ENCODE measurements around the gene SSC5D. TPM values are rescaled to one million over a fixed set of nuclear protein-coding genes. Genes with fewer than 3 reads are reported as not detected.

Gene SSC5D
- total RNA-seq, 1 experiment from 2014 or later = 1.5 TPM

- ATAC-seq (no peak), DNase-seq (ENCODE audit: low read depth, low spot score) (no peak)
- RAD21 ChIA-PET (ENCODE audit: low non-redundant PET in 1 of 2, low total read pairs in 2 of 2, uncharacterized antibody in 2 of 2, unreplicated experiment in 2 of 2) = no interaction called here
- POLR2A ChIA-PET = no interaction called here
- Histone ChIP-seq H3K9me2 (ENCODE audit: insufficient read depth) (no peaks in the 10 kb centered on the region), H3K27ac (ENCODE audit: low read depth, low read length) (no peak overlapping the region), H3K79me2 (ENCODE audit: insufficient read depth, low read length) (no peaks in the 10 kb centered on the region), H3K9me3 (ENCODE audit: control insufficient read depth in 1 of 2, insufficient read depth in 1 of 2, low read depth in 1 of 2, low read length in 2 of 2) (no peaks in the 10 kb centered on the region), H2AFZ (ENCODE audit: low read depth, low read length, poor library complexity, severe bottlenecking) (no peak overlapping the region), H3K4me3 (replicated peaks in 1 of 2; ENCODE audit: low read depth in 1 of 2, low read length in 2 of 2) (no peak overlapping the region), H3K36me3 (ENCODE audit: control insufficient read depth in 1 of 2, insufficient read depth in 2 of 2, low read length in 2 of 2) (no peaks in the 10 kb centered on the region), H3K4me2 (ENCODE audit: low read length) (no peak overlapping the region), H3K4me1 (ENCODE audit: control insufficient read depth in 1 of 2, insufficient read depth in 2 of 2, low read length in 2 of 2) (no peaks in the 10 kb centered on the region; a peak in 1 of 4 replicates), H4K20me1 (ENCODE audit: insufficient read depth) (no peaks in the 10 kb centered on the region), H3K9ac (ENCODE audit: low read length) (no peak overlapping the region), H3K27me3 (ENCODE audit: insufficient read depth, low read length) (no peaks in the 10 kb centered on the region)
- no TSS peak for BruUV-seq (replicated peaks)
- intact Hi-C loops (cut with micrococcal nuclease) = no loop called here
- CTCF ChIA-PET = no interaction called here
- no peak for TF ChIP-seq MAX (IDR thresholded peaks at IDR 0.05)
- no peak for TF ChIP-seq ZBTB33 (IDR thresholded peaks at IDR 0.05; ENCODE audit: extremely low read depth, insufficient replicate concordance, low read length)
- TF ChIP-seq POLR2A (IDR thresholded peaks at IDR 0.05; ENCODE audit: borderline replicate concordance, extremely low read depth, insufficient read depth, insufficient read length) = no peak
- TF ChIP-seq ELF1 (IDR thresholded peaks at IDR 0.05; ENCODE audit: borderline replicate concordance, low read depth) = no peak
- TF ChIP-seq TCF7L2 (IDR thresholded peaks at IDR 0.05; ENCODE audit: borderline replicate concordance, extremely low read depth, insufficient read depth, insufficient read length) = no peak
- no peak for TF ChIP-seq ZNF274 (IDR thresholded peaks at IDR 0.05; ENCODE audit: low read depth, low read length)
- TF ChIP-seq EZH2 (IDR thresholded peaks at IDR 0.05) = no peak
- no peak for TF ChIP-seq SP1 (IDR thresholded peaks at IDR 0.05; ENCODE audit: low read depth)
- no peak for TF ChIP-seq ZFX (IDR thresholded peaks at IDR 0.05)
Measured at GRCh38 chr19:55538132-55538531, 49.9 kb downstream of the SSC5D start.
